GM19239 (cell line): ENCODE data around the gene GORASP1.
"Not testable (repeated sequence)": the region's sequence is repeated elsewhere in the genome, so short reads cannot be mapped to it uniquely, and the experiment has no call there.

Experiments used
- DNase-seq: peaks from one replicate; pipeline ENCODE4 v3.0.0; 2011; ENCODE audit warnings: low spot score; ENCODE audit not compliant: insufficient read length
- FAIRE-seq: peaks from 2 replicates; lab custom pipeline; 2011; peaks lifted over from hg19 to GRCh38; lab: Jason Lieb, UNC

Gene GORASP1

DNA sequence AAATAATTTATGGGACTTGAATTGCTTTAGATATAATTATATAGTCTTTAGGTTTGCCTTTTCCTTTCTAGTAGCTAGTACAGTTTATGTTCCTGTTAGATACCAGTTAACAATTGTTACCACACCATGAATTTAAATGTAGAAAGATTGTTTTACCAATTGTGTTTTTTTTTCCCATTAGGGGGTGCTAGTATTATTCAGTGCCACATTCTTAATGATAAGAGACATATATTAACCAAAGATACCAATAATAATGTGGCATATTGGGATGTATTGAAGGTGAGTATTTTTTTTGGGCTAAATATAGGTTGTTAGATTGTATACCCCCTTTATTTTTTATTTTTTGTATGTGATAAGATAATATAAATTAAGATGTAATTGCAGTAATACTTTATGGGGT lies 27.9 kb downstream of the GORASP1 start:
- DNase-seq (no peak), FAIRE-seq (no peak)

DNA sequence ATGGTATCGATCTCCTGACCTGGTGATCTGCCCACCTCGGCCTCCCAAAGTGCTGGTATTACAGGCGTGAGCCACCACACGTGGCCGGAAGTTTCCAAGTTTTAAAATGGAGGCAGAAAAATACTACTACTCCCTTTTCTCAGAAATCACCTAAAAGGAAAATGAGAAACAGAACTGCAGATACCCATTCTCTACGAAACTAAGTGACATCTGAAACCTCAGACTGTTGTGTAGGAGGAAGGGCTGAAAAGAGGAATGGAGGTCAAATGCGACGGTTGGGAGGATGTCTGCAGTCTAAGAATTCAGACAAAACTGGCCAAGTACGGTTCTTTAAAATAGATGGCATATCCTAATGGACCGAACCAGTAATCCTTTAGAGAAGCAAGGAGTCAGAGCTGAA lies 31.5 kb downstream of the GORASP1 start:
- DNase-seq: no peak
- peak; percentile 49 for FAIRE-seq

DNA sequence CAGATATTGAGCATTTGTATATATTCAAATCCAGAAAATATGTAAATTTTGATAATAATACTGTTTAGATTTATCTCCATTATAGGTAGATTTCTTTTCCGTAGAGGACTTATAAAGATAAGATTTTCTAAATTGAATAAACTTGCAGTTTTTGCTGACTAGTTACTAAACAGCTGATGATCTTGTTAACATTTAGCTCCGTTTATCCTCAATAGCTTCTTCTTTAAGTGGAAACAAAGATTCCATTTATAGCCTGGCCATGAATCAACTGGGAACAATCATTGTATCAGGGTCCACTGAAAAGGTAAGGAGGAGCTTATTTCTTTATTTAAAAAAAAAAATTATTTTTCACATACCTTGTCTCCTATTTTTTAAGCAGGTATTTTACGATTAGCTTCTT lies 38.9 kb downstream of the GORASP1 start:
- no peak for DNase-seq
- no peak for FAIRE-seq

DNA sequence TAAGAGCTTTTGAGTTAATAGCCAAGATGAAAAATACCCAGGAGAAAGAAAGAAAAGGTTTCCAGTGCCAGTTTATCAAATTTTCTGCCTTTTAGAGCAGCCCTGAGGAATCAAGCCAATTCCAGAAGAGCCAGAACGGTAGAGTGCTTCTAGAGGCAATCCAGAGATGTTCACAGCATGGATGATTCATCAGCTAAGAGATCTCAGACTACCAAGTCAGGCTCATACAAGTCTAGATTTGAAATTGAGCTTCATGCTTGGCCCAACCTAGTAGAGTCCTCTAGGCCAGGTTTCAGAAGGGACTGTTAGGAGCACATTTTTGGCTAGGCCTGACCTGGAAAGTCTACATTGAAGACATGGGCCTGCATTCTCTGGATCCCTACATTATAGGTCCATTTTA lies 40.1 kb downstream of the GORASP1 start:
- FAIRE-seq: no peak
- DNase-seq: no peak

DNA sequence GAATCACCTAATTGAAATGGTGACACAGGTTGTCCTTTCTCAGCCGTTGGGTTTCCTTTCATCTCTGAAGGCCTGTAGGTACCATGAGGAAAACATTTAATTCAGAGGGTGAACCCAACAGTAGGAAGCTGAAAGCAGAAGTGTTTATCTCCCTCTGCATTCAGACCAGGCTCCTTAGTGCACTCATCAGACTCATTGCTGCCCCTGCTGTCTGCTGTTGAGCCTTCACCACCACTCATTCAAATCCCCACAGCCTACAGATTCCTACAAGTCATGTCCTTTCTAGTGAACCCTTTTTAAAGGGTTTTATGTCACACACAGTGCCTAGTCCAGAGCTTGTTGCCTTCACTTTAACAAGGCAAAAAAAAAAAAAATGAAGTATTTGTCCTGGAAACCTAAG lies 42.2 kb downstream of the GORASP1 start:
- DNase-seq (peak; percentile 25), FAIRE-seq (peak; percentile 88)

DNA sequence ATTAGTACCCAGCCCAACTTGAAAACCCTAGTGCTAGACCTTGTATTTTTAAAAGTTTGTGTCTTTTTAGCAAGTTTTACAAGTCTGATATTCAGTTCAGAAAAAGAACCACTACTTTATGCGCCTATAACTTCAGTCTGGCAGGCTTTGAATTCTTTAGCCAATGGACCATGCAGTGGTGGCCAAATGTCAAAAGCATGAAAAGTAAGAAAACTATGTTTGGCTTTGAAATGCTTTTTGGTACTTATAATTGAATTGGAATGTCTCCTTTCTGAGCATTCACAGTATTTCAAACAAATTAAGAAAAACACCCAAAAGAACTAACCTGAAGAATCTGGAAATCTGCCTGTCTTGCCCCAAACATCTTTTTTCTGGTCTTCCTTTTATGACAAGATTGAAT lies 42.8 kb downstream of the GORASP1 start:
- FAIRE-seq (no peak), DNase-seq (no peak)

DNA sequence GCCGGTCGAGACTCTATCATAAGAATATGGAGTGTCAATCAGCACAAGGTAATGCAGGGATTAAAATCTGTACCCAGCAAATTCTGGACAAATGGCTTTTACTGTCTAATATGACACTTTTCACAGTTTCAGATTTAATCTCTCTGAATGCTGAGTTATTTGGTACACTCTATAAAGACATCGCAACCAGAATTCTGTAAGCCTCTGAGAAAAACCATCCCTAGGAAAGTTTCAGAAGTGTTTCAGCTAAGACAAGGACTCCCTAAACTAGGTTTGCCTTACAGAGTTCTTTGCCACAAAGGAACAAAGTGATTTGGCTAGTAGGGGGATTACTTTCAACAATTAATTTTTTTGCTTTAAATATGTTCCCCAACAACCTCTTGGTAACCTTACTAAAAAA lies 44.3 kb downstream of the GORASP1 start:
- FAIRE-seq (no peak), DNase-seq (no peak)

DNA sequence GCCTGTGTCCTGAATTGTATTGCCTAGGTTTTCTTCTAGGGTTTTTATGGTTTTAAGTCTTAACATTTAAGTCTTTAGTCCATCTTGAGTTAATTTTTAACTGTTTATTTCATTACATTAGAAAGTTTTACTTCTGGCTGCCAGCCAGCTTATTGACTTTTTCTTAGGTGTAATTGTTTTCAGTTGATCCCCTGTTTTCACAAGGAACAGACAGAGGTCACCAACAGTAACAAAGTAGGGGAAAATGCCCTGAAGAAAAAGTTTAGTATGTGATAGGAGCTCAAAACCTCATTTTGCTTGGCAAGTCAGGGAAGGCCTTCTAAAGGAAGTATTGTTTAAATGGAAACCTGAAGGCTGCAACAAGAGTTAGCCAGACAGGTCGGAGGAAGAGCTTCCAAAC lies 45.2 kb downstream of the GORASP1 start:
- DNase-seq (no peak), FAIRE-seq (no peak)

DNA sequence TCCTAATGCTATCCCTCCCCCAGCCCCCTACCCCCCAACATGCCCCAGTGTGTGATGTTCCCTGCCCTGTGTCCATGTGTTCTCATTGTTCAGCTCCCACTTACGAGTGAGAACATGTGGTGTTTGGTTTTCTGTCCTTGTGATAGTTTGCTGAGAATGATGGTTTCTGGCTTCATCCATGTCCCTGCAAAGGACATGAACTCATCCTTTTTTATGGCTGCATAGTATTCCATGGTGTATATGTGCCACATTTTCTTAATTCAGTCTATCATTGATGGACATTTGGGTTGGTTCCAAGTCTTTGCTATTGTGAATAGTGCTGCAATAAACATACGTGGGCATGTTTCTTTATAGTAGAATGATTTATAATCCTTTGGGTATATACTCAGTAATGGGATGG lies 46.2 kb downstream of the GORASP1 start:
- DNase-seq, FAIRE-seq: not testable (repeated sequence)

DNA sequence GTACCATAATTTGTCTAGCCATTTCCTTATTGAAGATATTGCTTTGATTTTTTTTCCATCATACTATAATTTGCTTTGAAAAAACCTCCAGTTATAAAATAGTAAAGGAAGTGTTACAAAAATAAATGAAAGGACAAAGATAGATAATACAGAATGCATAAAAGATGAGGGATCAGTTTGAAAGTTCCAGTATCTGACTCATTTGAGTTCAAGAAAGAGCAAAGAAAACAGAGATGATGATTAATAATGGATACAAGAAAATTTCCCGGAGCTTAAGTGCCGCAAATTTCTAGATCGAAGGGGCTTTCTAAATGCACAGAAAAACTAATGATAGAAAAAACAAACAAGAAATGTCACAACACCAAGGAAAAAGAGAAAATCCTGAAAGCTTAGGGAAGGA lies 51.3 kb downstream of the GORASP1 start:
- FAIRE-seq: no peak
- DNase-seq: no peak

DNA sequence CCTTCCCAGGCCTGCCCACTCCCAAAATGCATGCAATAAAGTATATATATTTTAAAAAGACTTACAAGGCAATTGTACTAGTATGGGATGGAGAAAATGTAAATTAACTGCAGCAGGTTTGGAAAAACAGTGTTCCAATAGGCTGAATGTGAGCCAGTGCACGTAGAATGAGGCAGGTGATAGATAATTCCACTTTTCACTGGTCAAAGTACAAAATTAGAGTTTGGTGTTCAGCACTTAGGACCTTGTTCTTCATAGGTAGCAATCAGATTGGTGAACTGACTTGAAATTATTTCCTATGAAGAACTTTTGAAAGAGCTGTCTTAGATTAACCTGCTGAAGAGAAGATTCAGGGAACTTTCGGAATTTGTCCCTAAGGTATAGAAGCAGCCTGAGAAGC lies 53.7 kb downstream of the GORASP1 start:
- FAIRE-seq: no peak
- DNase-seq: no peak

DNA sequence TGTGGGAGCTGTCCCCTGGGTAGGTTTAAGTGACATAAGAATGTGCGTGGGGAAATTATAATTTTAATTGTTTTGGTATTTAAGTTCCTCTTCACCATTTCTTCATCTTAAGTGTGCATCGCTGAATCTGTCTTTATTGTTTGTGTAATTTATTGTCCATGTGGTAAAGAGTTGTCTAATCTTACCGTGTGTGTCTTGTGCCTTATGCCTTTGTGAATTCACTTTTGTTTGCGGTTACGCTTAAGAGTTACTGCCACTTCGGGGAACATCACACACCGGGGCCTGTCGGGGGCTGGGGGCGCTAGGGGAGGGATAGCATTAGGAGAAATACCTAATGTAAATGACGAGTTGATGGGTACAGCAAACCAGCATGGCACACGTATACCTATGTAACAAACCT lies 54.8 kb downstream of the GORASP1 start:
- FAIRE-seq (no peak), DNase-seq (no peak)

DNA sequence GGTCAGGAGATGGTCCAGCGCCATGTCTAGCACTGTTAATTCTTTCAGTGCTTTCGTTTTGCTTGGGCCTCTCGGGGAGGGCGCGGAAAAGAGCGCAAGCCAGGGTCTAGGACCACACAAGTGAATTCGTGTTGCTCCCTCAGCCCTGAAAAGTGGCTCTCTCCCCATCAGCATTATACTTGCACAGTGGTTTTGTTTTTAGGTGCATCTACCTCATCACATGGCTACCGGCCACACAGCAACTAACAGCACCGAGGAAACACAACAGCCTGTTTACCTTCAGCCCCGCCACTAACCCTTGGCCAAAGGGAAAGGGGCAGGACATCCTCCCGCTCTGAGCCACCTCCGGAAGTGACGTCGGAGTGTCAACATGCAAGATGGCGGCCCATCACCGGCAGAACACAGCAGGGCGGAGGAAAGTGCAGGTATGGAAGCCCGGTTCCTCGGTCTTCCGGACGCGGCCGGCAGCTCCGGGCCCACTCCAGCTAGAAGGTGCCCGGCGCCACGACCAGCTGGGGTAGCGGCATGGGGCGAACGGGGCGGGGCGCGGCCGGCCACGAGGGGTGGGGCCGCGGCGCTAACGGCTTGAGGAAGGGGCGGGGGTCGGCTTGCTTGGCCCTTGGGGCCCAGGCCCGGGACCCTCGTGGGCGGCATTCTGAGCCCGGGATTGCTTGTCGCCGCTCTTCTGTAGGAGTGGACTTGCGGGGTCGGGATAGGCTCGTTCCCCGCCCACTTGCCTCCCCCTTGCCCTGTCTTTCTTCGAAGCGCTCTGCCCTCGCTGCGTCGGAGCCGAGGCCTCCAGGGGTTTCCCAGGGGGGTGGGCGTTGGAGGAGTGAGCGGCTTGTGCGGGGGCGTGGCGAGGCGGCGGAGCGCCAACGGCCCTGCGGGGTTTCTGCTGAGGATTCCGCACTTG lies 55.5 kb downstream of the GORASP1 start, which contains the start of the genes SCN11A and WDR48:
SCN11A (minus strand) TSS at position 296 of the 913 bp plus-strand sequence. CDS start 101,582 bp downstream, outside the sequence.
WDR48 (plus strand) TSS at position 368 of the 913 bp plus-strand sequence; CDS start at position 378, 10 bp downstream.
- FAIRE-seq (peak; percentile 99), DNase-seq (peak; percentile 90)

DNA sequence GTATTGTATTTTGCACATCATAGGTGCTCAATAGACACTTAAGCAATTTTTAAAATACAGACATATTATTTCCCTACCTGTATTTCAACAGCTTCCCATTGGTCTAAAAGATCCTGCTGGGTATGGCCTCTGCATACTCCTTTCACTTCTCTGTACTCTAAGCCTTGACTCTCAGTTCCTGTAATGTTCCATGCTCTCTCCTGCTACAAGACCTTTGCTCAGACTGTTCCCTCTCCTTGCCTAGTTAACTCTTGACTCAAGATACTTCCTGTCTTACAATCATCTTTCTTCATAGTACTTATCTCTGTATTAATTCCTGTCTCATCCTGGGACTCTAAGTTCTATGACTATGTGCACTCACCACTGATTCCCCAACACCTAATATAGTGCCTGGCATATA lies 57.4 kb downstream of the GORASP1 start:
- DNase-seq (no peak), FAIRE-seq (peak; percentile 53)
